Measurements from ENCODE around the gene CPEB4. TPM values are rescaled to one million over a fixed set of nuclear protein-coding genes. Genes with fewer than 3 reads are reported as not detected.

CPEB4 gene
- total and polyA plus RNA-seq, 2 donors (not counting 3 experiments of a cell fraction or from before 2014, with no cell fraction given) = 11.3 to 16.4 TPM

GRCh38 chr5:173941102-173941501 is 53.0 kb downstream of the CPEB4 start:
- Histone ChIP-seq H3K9ac (replicated peaks; ENCODE audit: extremely low read depth, insufficient read depth, low read length) (no peak overlapping the region), H3K4me2 (ENCODE audit: insufficient read depth, low read length) (no peak overlapping the region), H3K9me1 (replicated peaks; ENCODE audit: control insufficient read depth, extremely low read depth, insufficient read depth, low read length) (no peaks in the 10 kb centered on the region), H3K4me3 (replicated peaks in 1 of 3; ENCODE audit: insufficient read depth in 1 of 3, low read depth in 1 of 3, low read length in 3 of 3) (no peak overlapping the region), H3K79me2 (ENCODE audit: control insufficient read depth, insufficient read depth, low read length) (no peaks in the 10 kb centered on the region), H3K27me3 (ENCODE audit: control insufficient read depth in 2 of 2, insufficient read depth in 2 of 2, low read length in 2 of 2) (no peaks in the 10 kb centered on the region), H4K20me1 (replicated peaks; ENCODE audit: control insufficient read depth, extremely low read depth, insufficient read depth, low read length) (no peaks in the 10 kb centered on the region), H2AFZ (ENCODE audit: low read depth, low read length) (no peak overlapping the region), H3K27ac (ENCODE audit: insufficient read depth, low read depth, low read length) (no peak overlapping the region), H3K9me3 (replicated peaks; ENCODE audit: control insufficient read depth, insufficient read depth, low read length) (no peaks in the 10 kb centered on the region), H3K36me3 (ENCODE audit: control insufficient read depth in 2 of 2, extremely low read depth in 1 of 2, insufficient read depth in 2 of 2, low read length in 2 of 2) (peaks cover 3 to 5% of the 10 kb centered on the region in 2 experiments), H3K4me1 (ENCODE audit: control insufficient read depth, extremely low read depth, insufficient read depth, low read length) (peaks cover 9% of the 10 kb centered on the region)
- intact Hi-C loops (cut with micrococcal nuclease) = no loop called here
- FAIRE-seq (no peak), DNase-seq (ENCODE audit: low read depth, low spot score) (no peak)
- dilution Hi-C loops (cut with MboI; ENCODE audit: extremely low pct_ligation_motif_present, low sequenced_read_pairs) = no loop called here
- BruUV-seq (replicated peaks) = no TSS peak
- POLR2A ChIA-PET = no interaction called here
- TF ChIP-seq MAX (IDR thresholded peaks at IDR 0.05; ENCODE audit: insufficient read depth, insufficient read length) = no peak
- no peak for TF ChIP-seq POLR2A (IDR thresholded peaks at IDR 0.05; ENCODE audit: low read depth, low read length)
- TF ChIP-seq CTCF (IDR thresholded peaks at IDR 0.05; ENCODE audit: extremely low read depth in 1 of 2, insufficient read depth in 1 of 2, low read depth in 1 of 2, low read length in 2 of 2) = no peak
- no peak for TF ChIP-seq EZH2 (IDR thresholded peaks at IDR 0.05; ENCODE audit: borderline replicate concordance, low read depth, low read length, severe bottlenecking)
- TF ChIP-seq JUN (IDR thresholded peaks at IDR 0.05; ENCODE audit: borderline replicate concordance, insufficient read depth, insufficient read length, low read depth) = no peak
- no peak for TF ChIP-seq POLR2AphosphoS5 (IDR thresholded peaks at IDR 0.05; ENCODE audit: insufficient read depth, low read depth, low read length)
- no peak for TF ChIP-seq GATA2 (IDR thresholded peaks at IDR 0.05; ENCODE audit: insufficient read depth, insufficient read length, low read depth, low read length)
- TF ChIP-seq FOS (IDR thresholded peaks at IDR 0.05; ENCODE audit: borderline replicate concordance, insufficient read depth, low read length) = no peak
- TF ChIP-seq MYC (IDR thresholded peaks at IDR 0.05; ENCODE audit: low read depth, low read length) = no peak
- CTCF ChIA-PET = interaction anchor here (1.0 to 4.4 kb wide), 4 partner anchors 15 to 32 kb away, joined by 3 to 31 read pairs (median 3); no protein-coding TSS in a partner anchor

Data from endothelial cell of umbilical vein (primary cell).